Non-pigmented ciliary epithelial cell (primary cell): ENCODE data around the gene DPYD.

Source experiments
- DNase-seq: peaks from one replicate; pipeline ENCODE4 v3.0.0-alpha.2; 2010; ENCODE audit warnings: low read depth

Gene DPYD

DNA sequence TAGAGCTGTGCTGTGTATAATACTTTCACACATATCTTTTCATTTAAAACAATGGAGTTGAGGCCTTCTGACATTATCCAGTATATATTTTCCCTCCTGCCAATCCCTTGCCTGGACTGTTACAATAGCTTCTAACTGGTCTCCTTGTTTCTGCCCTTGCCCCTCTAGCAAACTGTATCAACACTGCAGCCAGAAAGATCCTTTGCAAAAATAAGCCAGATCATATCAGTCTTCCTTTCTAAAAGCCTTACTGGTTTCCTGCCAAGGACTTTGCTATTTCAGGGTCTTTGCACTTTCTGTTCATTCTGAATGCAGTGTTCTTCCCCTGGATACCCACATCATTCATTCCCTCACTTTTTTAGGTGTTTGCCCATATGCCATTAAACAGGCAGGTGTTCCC lies 829.2 kb downstream of the DPYD start:
- no peak for DNase-seq

DNA sequence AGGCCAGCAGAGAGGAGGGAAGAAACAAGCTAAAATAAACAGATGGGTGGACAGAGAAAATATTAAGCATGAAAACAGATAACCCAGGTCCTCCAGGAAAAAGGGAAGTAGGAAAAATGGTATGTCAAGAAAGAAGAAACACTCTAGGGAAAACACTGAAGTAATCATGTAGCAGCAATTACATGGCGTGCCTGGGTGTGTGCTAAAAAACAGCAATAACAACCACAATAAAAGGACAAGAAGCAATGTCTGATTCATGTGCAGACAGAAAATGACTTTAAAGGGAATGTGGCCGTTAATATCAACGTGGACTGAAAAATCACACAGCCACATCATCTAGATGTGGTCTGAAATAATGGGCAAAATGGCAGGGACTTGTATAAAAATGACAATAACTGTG lies 829.6 kb downstream of the DPYD start:
- no peak for DNase-seq

GRCh38 chr1:97090725-97091124 lies 830.1 kb downstream of the DPYD start:
- DNase-seq: no peak

- no peak for DNase-seq
These were observed 831.7 kb downstream of the DPYD start for GRCh38 chr1:97089173-97089572.

DNA sequence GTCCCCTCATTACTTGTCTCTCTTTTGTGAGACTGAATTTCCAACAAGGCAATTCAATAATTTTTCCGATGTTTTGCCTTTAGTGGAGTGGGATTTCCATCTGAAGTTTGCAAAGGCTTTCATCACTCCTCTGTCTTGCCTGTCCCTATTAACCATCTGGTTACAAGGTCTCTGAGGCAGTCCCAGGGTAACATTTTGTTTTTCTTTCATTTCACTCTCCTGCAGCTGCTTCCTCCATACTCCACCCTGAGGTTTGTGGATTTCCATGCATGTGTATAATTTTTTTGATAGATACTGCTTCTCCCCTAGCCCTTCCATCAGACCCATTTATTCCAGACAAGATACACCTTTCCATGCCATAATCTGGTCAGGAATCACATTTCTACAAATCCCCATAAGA lies 832.4 kb downstream of the DPYD start:
- DNase-seq: no peak

- DNase-seq: peak; percentile 26
These were observed 836.3 kb downstream of the DPYD start for GRCh38 chr1:97084546-97084945.

DNA sequence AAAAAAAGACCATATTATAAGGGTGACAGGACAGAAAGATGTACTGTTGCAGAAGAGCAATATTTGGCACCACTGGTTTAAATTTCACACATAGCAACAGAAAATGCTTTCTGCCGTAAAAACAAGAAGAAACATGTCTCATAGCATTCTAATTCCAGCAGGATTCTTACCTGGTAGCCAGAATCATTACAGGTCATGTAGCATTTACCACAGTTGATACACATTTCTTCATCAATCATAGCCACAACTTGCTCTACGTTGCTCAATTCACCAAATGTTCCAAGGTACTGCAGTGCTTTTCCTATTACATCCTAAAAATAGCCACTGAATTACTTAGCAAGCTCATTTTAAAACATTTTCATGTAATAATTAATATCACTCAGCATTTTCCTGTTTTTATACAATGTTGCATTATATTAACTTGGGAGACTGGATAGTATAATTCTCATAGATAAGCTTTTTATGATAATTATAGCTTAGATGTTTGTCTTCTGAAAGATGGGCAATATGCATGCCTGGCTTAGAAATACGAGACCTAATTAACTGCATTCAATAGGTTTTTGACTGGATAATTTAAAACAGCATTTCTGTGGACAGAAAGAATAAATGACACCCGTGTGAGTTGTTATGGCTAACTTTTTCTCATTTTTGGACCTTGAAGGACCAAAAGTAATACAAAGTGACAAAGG lies 838.5 kb downstream of the DPYD start:
- no peak for DNase-seq

GRCh38 chr1:97078872-97079271 lies 842.0 kb downstream of the DPYD start:
- DNase-seq: no peak

DNA sequence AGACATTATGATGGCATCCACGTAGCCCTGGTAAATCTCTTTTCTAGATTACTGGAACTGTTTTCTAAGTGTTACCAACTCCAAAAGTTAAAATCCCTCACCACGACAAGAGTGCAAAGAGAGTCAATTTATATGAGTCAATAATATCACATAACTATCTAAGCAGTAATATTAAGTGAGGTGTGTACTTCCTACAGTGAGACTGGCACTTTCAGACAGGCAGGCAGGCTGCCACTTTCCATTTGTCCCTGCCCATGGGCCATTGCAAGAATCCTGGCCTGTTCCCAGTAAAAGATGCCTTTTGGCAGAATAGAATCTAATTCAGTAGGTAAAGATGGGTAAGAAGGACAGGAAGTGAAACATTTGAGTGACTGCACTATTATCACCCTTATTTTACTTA lies 843.6 kb downstream of the DPYD start:
- DNase-seq: no peak

GRCh38 chr1:97074771-97075170 lies 846.1 kb downstream of the DPYD start:
- DNase-seq: no peak

DNA sequence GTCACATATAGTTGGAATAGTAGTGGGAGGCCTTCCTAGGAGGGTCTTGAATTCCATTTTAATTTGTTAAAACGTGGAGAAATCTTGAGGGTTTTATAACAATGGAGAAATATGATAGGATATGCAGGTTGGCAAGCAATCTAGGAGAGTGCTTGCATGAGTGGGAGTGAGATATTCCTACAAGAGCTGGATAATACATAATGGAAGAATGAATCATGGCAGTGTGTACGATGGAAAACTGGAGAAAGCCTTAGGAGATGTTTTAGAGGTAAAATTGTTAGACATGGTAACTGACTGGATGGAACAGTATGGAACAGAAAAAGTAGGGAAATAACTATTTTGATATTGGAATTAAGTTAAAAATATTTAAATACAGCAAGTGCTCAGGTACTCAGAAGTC lies 846.9 kb downstream of the DPYD start:
- DNase-seq: no peak

GRCh38 chr1:97073169-97073568 lies 847.7 kb downstream of the DPYD start:
- DNase-seq: no peak

- DNase-seq: no peak
These were observed 849.7 kb downstream of the DPYD start for GRCh38 chr1:97071173-97071572.

GRCh38 chr1:97070376-97070775 lies 850.5 kb downstream of the DPYD start:
- no peak for DNase-seq

GRCh38 chr1:97069312-97069711 lies 851.5 kb downstream of the DPYD start:
- DNase-seq: no peak

GRCh38 chr1:97066860-97067259 lies 854.0 kb downstream of the DPYD start:
- no peak for DNase-seq

DNA sequence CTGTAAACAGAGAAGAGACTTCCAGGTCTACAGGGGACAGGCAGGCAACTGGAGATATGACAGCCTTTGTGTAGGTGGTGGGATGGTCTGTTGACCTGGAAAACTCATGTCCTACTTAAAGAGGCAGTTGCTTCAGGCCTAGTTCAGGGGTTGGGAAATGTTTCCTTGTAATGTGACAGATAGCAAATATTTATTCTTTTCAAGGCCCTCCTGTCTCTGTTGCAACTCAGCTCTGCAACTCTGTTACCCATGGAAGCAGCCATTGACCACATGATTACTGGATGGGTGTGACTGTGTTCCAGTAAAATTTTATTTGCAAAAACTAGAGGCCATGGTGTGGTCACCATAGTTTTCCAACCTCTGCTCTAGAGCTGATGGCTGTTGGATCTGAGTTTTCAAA lies 857.3 kb downstream of the DPYD start:
- no peak for DNase-seq

DNA sequence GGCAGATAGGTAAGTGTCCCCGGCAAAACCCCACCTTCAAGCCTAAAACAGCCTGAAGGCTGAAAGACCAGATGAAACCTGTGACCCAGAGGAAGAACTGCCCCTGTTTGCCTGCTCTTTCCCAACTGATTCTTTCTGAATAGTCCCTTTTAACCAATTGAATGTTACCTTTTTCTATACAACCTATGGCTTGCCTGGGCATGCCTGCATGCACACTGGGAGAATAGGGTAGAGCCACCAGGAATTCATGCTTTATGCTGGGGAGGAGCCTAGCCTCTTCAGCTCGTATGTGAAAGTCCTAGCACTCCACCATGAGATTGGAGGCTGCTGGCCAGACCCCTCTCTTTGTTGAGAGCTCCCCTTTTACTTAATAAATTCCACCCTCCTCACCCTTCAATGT lies 859.2 kb downstream of the DPYD start:
- DNase-seq: no peak

DNA sequence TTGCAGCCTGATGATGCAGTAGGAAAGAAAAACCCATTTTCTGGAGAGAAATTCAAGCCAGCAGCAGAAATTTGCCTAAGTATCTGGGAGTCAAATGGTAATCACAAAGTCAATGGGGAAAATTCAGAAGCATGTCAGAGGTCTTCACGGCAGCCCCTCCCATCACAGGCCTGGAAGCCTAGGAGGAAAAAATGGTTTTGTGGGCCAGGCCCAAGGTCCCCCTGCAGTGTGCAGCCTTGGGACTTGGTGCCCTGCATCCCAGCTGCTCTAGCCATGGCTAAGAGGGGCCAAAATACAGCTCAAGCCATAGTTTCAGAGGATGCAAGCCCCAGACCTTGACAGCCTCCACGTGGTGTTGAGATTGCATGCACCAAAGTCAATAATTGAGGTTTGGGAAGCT lies 864.4 kb downstream of the DPYD start:
- no peak for DNase-seq

DNA sequence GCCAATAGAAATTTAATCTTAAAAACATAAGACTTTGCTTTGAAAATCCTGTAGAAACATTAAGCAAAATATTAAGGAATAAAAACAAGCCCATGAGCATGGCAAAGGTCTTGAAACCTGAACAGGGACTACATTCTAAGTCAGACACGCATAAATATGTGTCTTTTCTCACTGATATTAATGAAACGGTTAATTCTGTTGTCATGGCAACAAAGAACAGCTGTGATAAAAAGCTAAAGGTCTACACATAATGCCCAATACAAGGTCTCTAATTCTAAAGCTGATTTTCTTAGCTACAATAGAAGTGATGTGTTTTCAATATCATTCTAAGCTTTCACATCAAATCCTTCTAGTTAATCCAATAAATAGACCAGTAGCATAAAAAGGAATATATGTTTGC lies 867.6 kb downstream of the DPYD start:
- no peak for DNase-seq

- DNase-seq: no peak
These were observed 869.0 kb downstream of the DPYD start for GRCh38 chr1:97051823-97052222.

GRCh38 chr1:97050506-97050905 lies 870.3 kb downstream of the DPYD start:
- peak; percentile 70 for DNase-seq

- no peak for DNase-seq
These were observed 873.4 kb downstream of the DPYD start for GRCh38 chr1:97047421-97047793.

DNA sequence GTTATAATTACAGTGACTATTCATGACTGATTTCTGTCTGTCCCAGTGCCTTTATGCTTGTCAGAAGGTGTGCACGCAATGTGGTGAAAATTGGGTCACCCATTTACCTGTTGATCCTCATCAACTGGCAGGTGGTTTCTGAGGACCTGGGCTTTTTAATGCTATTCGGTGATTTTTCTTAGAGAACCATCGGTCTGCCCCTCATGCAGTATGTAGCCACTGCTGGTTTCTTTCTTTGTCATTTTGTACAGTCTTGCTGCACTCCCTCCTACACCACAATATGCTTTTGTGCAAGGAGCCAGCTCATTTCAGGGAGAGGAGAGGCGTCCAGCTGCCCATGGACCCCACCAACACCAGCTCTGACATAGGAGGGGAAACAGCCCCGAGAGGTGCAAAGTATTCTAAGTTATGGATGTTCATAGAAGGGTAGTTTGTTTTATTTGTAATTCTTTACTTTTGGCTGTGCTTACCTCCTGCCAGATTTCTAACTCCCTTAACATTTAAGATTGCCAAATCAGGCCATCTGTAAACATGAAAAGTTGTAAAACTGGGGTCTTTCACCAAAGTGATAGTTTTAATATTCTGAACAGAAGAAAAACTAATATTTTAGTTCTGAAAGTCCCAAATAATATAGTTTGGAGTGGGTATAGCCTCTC lies 873.9 kb downstream of the DPYD start:
- DNase-seq: no peak
